HL-60 (cell line): ENCODE data around the gene KCNQ5.

Experiments used
- CTCF ChIP-seq: IDR thresholded peaks from one replicate; pipeline ENCODE4 v1.5.1; 2011; ENCODE audit warnings: low read length, control low read depth, inconsistent platforms; ENCODE audit not compliant: insufficient read depth
- POLR2AphosphoS5 ChIP-seq: IDR thresholded peaks from 2 replicates; pipeline ENCODE4 v1.6.1; 2012; ENCODE audit warnings: low read depth

- TF ChIP-seq CTCF (no peak), POLR2AphosphoS5 (no peak)
Measured at GRCh38 chr6:72770959-72771358, 149.1 kb downstream of the KCNQ5 start.
